Tibial nerve (tissue), 4 donors: Measurements from ENCODE around the gene FHAD1. TPM values are rescaled to one million over a fixed set of nuclear protein-coding genes. Genes with fewer than 3 reads are reported as not detected.

Experiments
- DNase-seq, 2 donors: peaks; one replicate each; pipeline ENCODE4 v3.0.0-alpha.2; 2019; ENCODE audit warnings: low spot score in 2 of 2
- H3K27ac ChIP-seq, 4 donors: fragments of 200-600 bp; sonication (generic) in 3 of 4; one replicate each; pipeline ENCODE4 v1.5.1; 2017 to 2019; ENCODE audit warnings: mild to moderate bottlenecking in 1 of 4
- H3K27me3 ChIP-seq, 2 donors: fragments of 200-600 bp; sonication (generic) in 1 of 2; one replicate each; pipeline versions ENCODE4 v1.5.1 to v1.6.0; 2017 to 2019
- H3K36me3 ChIP-seq, 3 donors: fragments of 200-600 bp; sonication (generic); one replicate each; pipeline ENCODE4 v1.5.1; 2018 to 2019
- H3K4me1 ChIP-seq, 4 donors: fragments of 200-600 bp; sonication (generic) in 3 of 4; one replicate each; pipeline ENCODE4 v1.5.1; 2017 to 2019
- H3K4me3 ChIP-seq, 4 donors: fragments of 200-600 bp; sonication (generic) in 3 of 4; one replicate each; pipeline ENCODE4 v1.5.1; 2017 to 2019; ENCODE audit warnings: mild to moderate bottlenecking in 1 of 4, moderate library complexity in 1 of 4
- H3K9me3 ChIP-seq, 4 donors: fragments of 200-600 bp; sonication (generic) in 3 of 4; one replicate each; pipeline ENCODE4 v1.5.1; 2017 to 2019
- CTCF ChIP-seq, 5 experiments: fragments of 200-600 bp in 3 of 5; fragments of 450-650 bp in 2 of 5; sonication (generic) in 3 of 5; IDR thresholded peaks; one replicate each; pipeline ENCODE4 v1.5.1; 2016 to 2019; ENCODE audit warnings: antibody characterized with exemption in 5 of 5, mild to moderate bottlenecking in 3 of 5, moderate library complexity in 2 of 5
- EP300 ChIP-seq, 2 donors: sonication (generic); formaldehyde crosslinking; IDR thresholded peaks; one replicate each; pipeline ENCODE4 v1.6.1; 2017; ENCODE audit warnings: antibody characterized with exemption in 2 of 2, mild to moderate bottlenecking in 1 of 2
- POLR2A ChIP-seq, 2 donors: fragments of 450-650 bp; IDR thresholded peaks; one replicate each; pipeline ENCODE4 v1.6.1; 2017; ENCODE audit warnings: antibody characterized with exemption in 2 of 2, mild to moderate bottlenecking in 2 of 2, moderate library complexity in 2 of 2
- WGBS, 2 donors: methylation state at CpG; one replicate each; pipeline ENCODE4 v1.1.5; 2018; 5-methylcytosine and 5-hydroxymethylcytosine counted together
- total RNA-seq, 4 donors: library from RNA; depleted of rRNA; stranded (reverse); fragments of >200 nt; gene quantifications; one replicate each; pipeline ENCODE4 v1.1.0, GENCODE V29; 2016

The FHAD1 gene
- total RNA-seq, 4 donors from 2014 or later: 0.30 to 0.63 TPM; not detected in 2

- 67 to 80% methylated on average over 14 of the region's 17 CpGs for WGBS, 2 donors
Measured at GRCh38 chr1:15226388-15227255, 20.4 kb upstream of the FHAD1 start.

GRCh38 chr1:15229707-15230131 is 17.3 kb upstream of the FHAD1 start:
- no peaks in the 10 kb centered on the region for H3K36me3 ChIP-seq
- TF ChIP-seq EP300 (IDR thresholded peaks at IDR 0.05) (no peak), POLR2A (IDR thresholded peaks at IDR 0.05) (no peak), CTCF (IDR thresholded peaks at IDR 0.05) (no peak)
- peaks cover 0 to 12% (median 0%) of the 10 kb centered on the region in 4 donors for H3K4me1 ChIP-seq
- H3K27me3 ChIP-seq: no peaks in the 10 kb centered on the region
- no peak overlapping the region for H3K4me3 ChIP-seq
- H3K27ac ChIP-seq: no peak overlapping the region
- 59 to 63% methylated on average over 4 of the region's 4 CpGs for WGBS, 2 donors
- no peak for DNase-seq
- no peaks in the 10 kb centered on the region for H3K9me3 ChIP-seq

More at GRCh38 chr1:15226388-15227255, 20.4 kb upstream of the FHAD1 start:
- Histone ChIP-seq H3K4me3 (no peak overlapping the region), H3K4me1 (peaks cover 0 to 12% (median 0%) of the 10 kb centered on the region in 4 donors), H3K27ac (no peak overlapping the region), H3K9me3 (no peaks in the 10 kb centered on the region), H3K27me3 (no peaks in the 10 kb centered on the region), H3K36me3 (no peaks in the 10 kb centered on the region)
- TF ChIP-seq POLR2A (IDR thresholded peaks at IDR 0.05): no peak
- no peak for TF ChIP-seq EP300 (IDR thresholded peaks at IDR 0.05)
- TF ChIP-seq CTCF (IDR thresholded peaks at IDR 0.05): no peak
- DNase-seq: no peak

GRCh38 chr1:15231714-15232201 is 15.3 kb upstream of the FHAD1 start:
- DNase-seq: no peak

GRCh38 chr1:15233689-15234088 is 13.3 kb upstream of the FHAD1 start:
- Histone ChIP-seq H3K4me3 (no peak overlapping the region), H3K9me3 (no peaks in the 10 kb centered on the region), H3K27me3 (no peaks in the 10 kb centered on the region), H3K4me1 (peaks cover 0 to 3% (median 0%) of the 10 kb centered on the region in 4 donors), H3K36me3 (no peaks in the 10 kb centered on the region), H3K27ac (no peak overlapping the region)
- TF ChIP-seq EP300 (IDR thresholded peaks at IDR 0.05) (no peak), POLR2A (IDR thresholded peaks at IDR 0.05) (no peak), CTCF (IDR thresholded peaks at IDR 0.05) (no peak)
- no peak for DNase-seq

More at GRCh38 chr1:15231714-15232201, 15.3 kb upstream of the FHAD1 start:
- Histone ChIP-seq H3K4me1 (peaks cover 0 to 3% (median 0%) of the 10 kb centered on the region in 4 donors), H3K4me3 (no peak overlapping the region), H3K9me3 (no peaks in the 10 kb centered on the region), H3K27me3 (no peaks in the 10 kb centered on the region), H3K36me3 (no peaks in the 10 kb centered on the region), H3K27ac (no peak overlapping the region)
- 65 to 78% methylated on average over 5 of the region's 5 CpGs for WGBS, 2 donors
- TF ChIP-seq EP300 (IDR thresholded peaks at IDR 0.05) (peak in 1 of 2 donors; percentile 33), POLR2A (IDR thresholded peaks at IDR 0.05) (no peak), CTCF (IDR thresholded peaks at IDR 0.05) (no peak)

- no peak for DNase-seq
- Histone ChIP-seq H3K36me3 (no peaks in the 10 kb centered on the region), H3K4me1 (no peaks in the 10 kb centered on the region), H3K27me3 (no peaks in the 10 kb centered on the region), H3K4me3 (no peak overlapping the region), H3K9me3 (no peaks in the 10 kb centered on the region), H3K27ac (no peak overlapping the region)
- WGBS, 2 donors: 74 to 83% methylated on average over 5 of the region's 5 CpGs
- TF ChIP-seq CTCF (IDR thresholded peaks at IDR 0.05) (no peak), EP300 (IDR thresholded peaks at IDR 0.05) (no peak), POLR2A (IDR thresholded peaks at IDR 0.05) (no peak)
Measured at GRCh38 chr1:15236321-15236721, 10.7 kb upstream of the FHAD1 start.
